Vagina (tissue), 2 donors: ENCODE data around the gene RAB6A.

Source experiments
- CTCF ChIP-seq, 3 experiments: fragments of 450-650 bp in 2 of 3; fragments of 200-600 bp in 1 of 3; sonication (generic) in 1 of 3; IDR thresholded peaks; one replicate each; pipeline ENCODE4 v1.5.1; 2017 to 2019; ENCODE audit warnings: antibody characterized with exemption in 3 of 3, mild to moderate bottlenecking in 2 of 3, moderate library complexity in 2 of 3
- POLR2AphosphoS5 ChIP-seq, 2 donors: sonication (generic); formaldehyde crosslinking; IDR thresholded peaks; one replicate each; pipeline ENCODE4 v1.9.0; 2017; ENCODE audit warnings: antibody characterized with exemption in 2 of 2, mild to moderate bottlenecking in 2 of 2, low read depth in 1 of 2; ENCODE audit not compliant: insufficient read depth in 1 of 2

DNA sequence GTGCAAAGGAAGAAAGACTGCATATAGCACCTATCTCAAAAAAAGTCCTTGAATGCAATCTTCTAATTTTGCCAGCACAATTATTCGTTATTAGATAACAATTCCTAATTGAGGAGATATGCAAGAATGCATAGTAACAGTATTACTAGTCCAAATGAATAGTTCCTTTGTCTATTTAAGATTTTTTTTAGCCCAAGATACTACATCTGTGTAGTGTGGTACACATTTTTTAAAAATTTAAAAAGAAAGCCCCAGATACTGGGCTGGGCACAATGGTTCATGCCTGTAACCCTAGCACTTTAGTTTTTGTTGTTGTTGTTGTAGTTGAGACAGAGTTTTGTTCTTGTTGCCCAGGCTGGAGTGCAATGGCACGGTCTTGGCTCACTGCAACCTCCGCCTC, 43.7 kb downstream of the RAB6A start:
- TF ChIP-seq CTCF (IDR thresholded peaks at IDR 0.05) (no peak), POLR2AphosphoS5 (IDR thresholded peaks at IDR 0.05; ENCODE audit: insufficient read depth in 1 of 2, low read depth in 1 of 2) (no peak)
